ENCODE data around the gene ITGB2.
A peak's percentile ranks its signal among the peaks of the same experiment; 100 is the strongest.

ITGB2 gene

DNA sequence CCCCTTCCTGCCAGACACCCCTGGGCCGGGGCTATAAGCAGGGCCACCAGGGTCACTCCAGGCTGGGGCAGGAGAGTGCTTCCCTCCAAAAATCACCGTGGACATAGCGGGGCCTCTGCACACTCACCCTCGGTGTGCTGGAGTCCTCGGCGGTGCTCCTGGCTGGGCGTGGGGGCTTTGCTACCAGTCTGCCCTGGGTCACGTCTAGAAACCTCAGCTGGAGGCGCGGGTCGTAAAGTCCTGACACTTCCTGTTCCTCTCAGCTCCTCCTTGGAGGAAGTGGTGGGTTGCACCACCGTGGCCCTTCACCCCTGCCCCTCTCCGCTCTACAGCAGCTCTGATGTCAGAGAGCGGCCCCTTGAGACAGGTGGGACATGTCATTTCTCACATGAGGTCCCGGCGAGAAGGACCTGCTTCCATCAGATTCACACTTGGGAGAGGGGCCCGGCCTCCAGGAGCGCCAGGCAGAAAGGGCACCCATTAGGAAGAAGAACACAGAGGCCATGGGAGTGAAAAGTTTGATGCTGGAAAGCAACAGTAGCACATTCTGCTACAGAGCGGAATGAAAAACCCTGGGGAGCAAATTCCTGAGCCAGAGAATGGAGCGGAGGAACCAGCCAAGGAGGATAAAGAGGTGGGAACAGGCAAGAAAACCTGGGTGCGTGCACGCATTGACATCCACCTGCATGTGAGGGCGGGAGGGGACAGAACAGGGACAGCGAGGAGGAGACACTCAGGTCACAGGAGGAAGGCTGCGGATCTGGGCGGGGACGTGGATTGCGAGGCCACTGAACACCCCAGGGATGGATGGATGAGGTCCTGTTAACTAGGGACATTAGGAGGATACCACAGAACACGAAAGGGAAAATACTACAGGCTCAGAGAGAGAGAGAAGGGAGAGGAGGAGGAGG, at the start of gene ITGB2:
Gene ITGB2, minus strand, starts transcription at position 206 of the 911 bp plus-strand sequence. CDS start 10,117 bp downstream, outside the sequence.
- Mint-ChIP-seq H3K4me1 (peaks cover 15% of the 10 kb centered on the region), H3K27me3 (ENCODE audit: low read depth) (peaks cover 95% of the 10 kb centered on the region), H3K36me3 (ENCODE audit: low read depth) (no peaks in the 10 kb centered on the region), H3K4me3 (no peak within 1 kb of the TSS), H3K9me3 (peaks cover 14% of the 10 kb centered on the region), H3K27ac (no peak within 1 kb of the TSS)
- TF ChIP-seq, protein P1, sequence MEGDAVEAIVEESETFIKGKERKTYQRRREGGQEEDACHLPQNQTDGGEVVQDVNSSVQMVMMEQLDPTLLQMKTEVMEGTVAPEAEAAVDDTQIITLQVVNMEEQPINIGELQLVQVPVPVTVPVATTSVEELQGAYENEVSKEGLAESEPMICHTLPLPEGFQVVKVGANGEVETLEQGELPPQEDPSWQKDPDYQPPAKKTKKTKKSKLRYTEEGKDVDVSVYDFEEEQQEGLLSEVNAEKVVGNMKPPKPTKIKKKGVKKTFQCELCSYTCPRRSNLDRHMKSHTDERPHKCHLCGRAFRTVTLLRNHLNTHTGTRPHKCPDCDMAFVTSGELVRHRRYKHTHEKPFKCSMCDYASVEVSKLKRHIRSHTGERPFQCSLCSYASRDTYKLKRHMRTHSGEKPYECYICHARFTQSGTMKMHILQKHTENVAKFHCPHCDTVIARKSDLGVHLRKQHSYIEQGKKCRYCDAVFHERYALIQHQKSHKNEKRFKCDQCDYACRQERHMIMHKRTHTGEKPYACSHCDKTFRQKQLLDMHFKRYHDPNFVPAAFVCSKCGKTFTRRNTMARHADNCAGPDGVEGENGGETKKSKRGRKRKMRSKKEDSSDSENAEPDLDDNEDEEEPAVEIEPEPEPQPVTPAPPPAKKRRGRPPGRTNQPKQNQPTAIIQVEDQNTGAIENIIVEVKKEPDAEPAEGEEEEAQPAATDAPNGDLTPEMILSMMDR (IDR thresholded peaks at IDR 0.05; ENCODE audit: unreplicated experiment in 3 of 3) = no peak

- H3K27me3 Mint-ChIP-seq (ENCODE audit: low read depth) = peaks cover 3% of the 10 kb centered on the region
- H3K27ac Mint-ChIP-seq = peak overlapping the region; percentile 24 to 76 (median 65)
- TF ChIP-seq, protein P1 (IDR thresholded peaks at IDR 0.05; ENCODE audit: unreplicated experiment in 3 of 3) = no peak
- H3K4me1 Mint-ChIP-seq = peaks cover 21% of the 10 kb centered on the region
- no peaks in the 10 kb centered on the region for H3K9me3 Mint-ChIP-seq
- peaks cover 27% of the 10 kb centered on the region for H3K36me3 Mint-ChIP-seq (ENCODE audit: low read depth)
- H3K4me3 Mint-ChIP-seq = peak overlapping the region in 1 of 3 experiments; percentile 7
These were observed 49.4 kb upstream of the ITGB2 start for GRCh38 chr21:44969931-44970755.

- peaks cover 33% of the 10 kb centered on the region for H3K36me3 Mint-ChIP-seq (ENCODE audit: low read depth)
- no peaks in the 10 kb centered on the region for H3K9me3 Mint-ChIP-seq
- H3K4me1 Mint-ChIP-seq = peaks cover 31% of the 10 kb centered on the region
- TF ChIP-seq, protein P1 (IDR thresholded peaks at IDR 0.05; ENCODE audit: unreplicated experiment in 3 of 3) = no peak
- no peak overlapping the region for H3K4me3 Mint-ChIP-seq
- peak overlapping the region; percentile 24 to 76 (median 65) for H3K27ac Mint-ChIP-seq
- peaks cover 3% of the 10 kb centered on the region for H3K27me3 Mint-ChIP-seq (ENCODE audit: low read depth)
These were observed 48.5 kb upstream of the ITGB2 start for GRCh38 chr21:44969066-44969670.

DNA sequence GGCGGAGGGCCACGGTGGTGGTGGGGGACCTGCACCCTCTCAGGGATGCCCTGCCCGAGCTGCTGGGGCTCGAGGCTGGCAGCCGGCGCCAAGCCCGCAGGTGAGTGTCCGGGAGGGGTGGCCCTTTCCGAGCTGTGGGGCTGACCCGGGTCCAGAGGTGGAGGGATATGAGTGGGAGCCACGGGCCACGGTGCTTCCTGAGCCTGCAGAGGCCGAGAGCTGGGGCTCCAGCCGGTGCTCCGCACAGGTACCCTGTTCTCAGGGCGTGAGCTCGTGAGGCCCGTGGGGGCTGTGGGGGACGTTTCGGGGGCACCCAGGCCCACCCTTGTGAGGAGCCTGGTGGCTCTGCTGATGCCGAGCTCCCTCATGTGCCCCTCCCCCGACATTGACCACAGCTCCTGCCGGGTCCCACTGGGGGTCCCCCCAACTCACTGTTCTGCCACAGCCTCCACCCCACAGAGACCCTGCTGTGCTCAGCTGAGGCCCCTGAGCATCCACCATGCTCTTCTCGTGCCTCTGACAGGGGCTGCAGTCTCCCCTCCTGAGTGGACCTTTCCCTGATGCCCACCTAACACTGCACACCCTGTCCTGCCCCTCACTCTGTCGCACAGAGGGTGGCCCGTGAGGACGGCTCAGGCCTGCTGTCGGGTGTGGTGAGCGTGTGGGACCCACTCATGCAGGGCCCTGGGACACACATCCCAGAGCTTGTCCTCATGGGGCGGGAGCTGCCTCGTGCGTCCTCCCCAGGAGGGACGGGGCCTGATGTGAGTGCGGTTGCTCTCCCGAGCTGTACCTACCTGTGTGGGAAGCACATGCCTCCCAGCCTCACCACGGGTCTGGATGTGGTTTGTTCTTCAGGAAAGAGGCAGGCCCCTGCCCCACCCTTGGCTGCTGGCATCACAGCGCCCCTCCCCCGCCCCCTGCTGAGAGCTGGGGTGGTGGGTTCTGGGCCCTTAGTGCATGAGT, 46.7 kb upstream of the ITGB2 start:
- Mint-ChIP-seq H3K36me3 (ENCODE audit: low read depth) (peaks cover 43% of the 10 kb centered on the region), H3K27me3 (ENCODE audit: low read depth) (peaks cover 3% of the 10 kb centered on the region), H3K27ac (no peak overlapping the region), H3K4me1 (peaks cover 46% of the 10 kb centered on the region), H3K4me3 (no peak overlapping the region), H3K9me3 (no peaks in the 10 kb centered on the region)
- TF ChIP-seq, protein P1 (IDR thresholded peaks at IDR 0.05; ENCODE audit: unreplicated experiment in 3 of 3) = no peak
